Stimulated activated CD4-positive, alpha-beta T cell treated with anti-CD3 and anti-CD28 coated beads, Interleukin-15, amount 100 ng/mL, for 48 hours (primary cell): ENCODE data around the gene CLEC4G.
"Not testable (repeated sequence)": the region's sequence is repeated elsewhere in the genome, so short reads cannot be mapped to it uniquely, and the experiment has no call there.

Experiments
- DNase-seq, 2 donors: peaks; one replicate each; pipeline ENCODE4 v3.0.0-alpha.2; 2020; ENCODE audit warnings: low read depth in 2 of 2

CLEC4G gene

DNA sequence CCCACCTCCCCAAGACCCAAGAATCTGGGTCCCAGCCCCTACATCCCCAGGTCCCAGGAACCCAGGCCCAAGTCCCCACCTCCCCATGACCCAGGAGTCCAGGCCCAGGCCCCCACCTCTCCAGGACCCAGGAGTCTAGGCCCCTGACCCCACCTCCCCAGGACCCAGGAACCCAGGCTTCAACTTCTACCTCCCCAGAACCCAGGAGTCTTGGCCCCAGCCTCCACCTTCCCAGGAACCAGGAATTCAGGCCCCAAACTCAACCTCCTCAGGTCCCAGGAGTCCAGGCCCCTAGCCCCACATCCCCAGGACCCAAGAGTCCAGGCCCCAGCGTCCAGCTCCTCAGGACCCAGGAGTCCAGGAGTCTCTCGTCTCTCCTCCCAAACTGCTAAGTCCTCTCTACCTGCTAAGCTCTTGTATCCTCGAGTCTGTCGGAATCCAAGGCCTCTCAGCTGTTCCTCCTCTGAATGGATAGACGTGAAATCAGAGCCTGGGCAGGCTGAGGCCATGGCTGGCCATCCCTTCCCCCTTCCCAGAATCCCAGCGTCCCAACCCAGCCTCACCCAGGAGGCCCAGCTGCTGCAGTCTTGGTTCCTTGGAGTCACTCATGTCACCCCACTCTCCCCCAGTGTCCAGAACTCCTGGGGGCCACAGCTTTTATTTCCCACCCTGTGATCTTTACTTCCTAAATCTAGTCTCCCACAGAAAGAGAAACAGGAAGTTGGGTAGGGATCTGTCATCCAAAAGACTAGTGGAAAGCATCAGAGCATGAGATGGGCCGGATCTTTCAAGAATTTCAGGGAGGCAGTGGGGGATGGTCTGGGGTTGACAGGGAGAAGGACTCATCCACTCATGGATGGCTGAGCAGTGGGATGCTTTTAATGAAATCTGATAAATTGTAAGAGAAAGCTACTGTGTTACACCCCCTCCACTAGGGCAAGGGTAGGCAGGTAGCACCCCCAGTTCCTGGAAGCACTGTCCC lies 15.3 kb upstream of the CLEC4G start, which contains the start of gene CD209:
Gene CD209, minus strand, starts transcription at position 632 of the 982 bp plus-strand sequence. Its CDS starts 23 bp downstream, at position 609.
- DNase-seq = no peak

DNA sequence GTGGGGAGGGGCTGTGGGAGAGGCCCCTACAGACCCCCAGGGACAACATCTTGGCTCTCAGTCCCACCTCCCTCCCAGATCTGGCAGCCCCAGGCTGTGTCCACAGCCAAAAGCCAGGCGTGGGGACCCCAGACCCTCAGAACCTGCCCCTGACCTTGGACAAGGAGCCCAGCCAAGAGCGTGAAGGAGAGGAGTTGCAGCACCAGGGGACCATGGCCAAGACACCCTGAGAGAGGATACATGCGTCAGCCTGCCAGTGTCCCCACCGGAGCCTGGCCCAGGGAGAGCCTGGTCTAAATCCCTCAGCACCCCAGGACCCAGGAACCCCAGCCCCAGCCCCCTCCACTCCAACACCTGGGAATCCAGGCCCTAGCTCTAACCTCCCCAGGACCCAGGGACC lies 14.4 kb upstream of the CLEC4G start:
- DNase-seq = not testable (repeated sequence)

- no peak for DNase-seq
Observed at GRCh38 chr19:7744871-7745650, 13.2 kb upstream of the CLEC4G start.

DNA sequence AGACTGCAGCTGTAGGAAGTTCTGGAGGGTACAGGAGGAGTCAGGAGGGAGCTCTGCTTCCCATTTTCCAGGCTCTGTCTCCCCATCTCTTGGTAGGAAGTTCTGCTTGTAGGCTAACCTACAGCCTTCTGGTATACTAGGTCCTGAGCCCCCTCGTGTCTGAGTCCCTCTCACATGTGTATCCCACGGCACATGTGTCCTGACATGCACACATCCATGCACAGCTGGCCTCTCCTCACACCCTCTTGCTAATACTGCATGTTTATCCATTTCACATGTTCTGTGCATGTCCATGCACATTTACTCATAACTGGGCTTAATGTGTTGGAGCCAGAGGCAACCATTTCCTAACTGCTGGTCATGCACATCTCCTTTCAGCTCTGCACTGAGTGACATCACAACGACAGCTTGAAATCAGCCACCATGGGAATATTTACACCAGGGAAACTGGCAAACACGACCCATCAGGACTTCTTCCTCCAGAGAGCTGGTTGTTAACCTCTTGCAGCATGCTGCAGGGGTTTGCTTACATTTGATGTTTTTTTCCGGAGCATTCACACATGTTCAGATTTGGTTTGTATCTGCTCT lies 12.4 kb upstream of the CLEC4G start:
- no peak for DNase-seq

DNA sequence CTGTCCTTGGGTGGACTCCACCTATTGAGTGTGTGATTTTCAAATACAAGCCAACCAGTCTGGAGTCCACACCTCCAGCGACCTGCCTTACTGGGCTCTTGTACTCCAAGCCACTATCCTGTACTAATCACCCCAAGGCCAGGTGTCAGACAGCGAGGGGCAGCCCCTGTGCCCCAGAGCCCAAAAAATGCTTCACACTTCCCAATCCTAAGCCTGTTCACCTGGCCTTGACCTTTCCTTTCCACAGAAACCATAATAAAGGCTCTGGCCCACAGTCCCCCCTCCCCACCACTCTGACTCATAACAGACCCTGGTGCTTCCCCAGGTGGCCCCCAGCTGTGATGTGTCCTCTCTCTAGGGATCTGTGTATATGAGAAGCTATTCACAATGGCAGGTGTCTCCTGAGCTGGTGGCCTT lies 11.5 kb upstream of the CLEC4G start:
- peak in 1 of 2 donors; percentile 33 for DNase-seq

DNA sequence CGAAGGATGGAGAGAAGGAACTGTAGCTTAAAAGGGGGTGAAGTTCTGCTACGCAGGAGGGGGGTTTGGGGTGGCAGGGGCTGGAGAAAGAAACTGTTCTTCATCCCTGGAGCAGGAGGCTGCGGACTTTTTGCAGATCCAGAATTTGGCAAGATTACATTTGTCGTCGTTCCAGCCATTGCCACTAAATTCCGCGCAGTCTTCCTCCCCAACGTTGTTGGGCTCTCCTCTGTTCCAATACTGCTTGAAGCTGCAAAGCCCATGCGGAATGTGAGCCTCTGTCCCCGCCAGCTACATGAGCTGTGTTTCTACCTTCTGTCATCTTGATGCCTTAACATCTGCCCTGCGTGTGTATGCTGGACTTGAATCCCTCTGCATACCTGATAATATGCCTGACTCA lies 11.1 kb upstream of the CLEC4G start:
- no peak for DNase-seq

DNA sequence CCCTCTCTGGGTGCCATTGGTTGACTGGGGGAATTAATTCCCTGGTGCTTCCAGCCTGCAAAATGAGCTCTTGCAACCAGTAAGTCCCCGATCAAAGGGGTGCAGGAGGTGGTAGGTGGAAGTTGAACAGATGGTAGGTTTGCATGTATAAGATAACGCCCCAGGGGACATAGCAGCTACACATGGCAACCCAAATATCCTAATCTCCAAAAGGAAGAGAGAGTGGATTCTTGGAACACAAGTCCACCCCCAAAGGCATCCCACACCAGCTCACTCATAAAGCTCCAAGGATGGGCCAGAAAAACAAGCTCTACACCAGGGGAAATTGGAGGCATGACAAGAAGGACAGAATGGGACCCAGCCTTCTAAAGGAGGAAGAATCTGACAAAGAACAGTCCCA lies 10.7 kb upstream of the CLEC4G start:
- no peak for DNase-seq

DNA sequence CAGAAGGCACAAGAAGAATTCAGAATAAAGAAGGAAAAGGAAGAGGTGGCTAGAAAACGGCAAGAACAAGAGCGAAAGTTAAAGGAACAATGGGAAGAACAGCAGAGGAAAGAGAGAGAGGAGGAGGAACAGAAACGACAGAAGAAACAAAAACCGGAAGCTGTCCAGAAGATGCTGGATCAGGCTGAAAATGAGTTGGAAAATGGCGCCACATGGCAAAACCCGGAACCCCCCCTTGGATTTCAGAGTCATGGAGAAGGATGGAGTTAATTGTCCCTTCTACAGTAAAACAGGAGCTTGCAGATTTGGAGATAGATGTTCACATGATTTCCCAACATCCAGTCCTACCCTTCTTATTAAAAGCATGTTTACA lies 8.8 kb upstream of the CLEC4G start:
- no peak for DNase-seq

GRCh38 chr19:7739801-7740681 lies 8.1 kb upstream of the CLEC4G start:
- no peak for DNase-seq

DNA sequence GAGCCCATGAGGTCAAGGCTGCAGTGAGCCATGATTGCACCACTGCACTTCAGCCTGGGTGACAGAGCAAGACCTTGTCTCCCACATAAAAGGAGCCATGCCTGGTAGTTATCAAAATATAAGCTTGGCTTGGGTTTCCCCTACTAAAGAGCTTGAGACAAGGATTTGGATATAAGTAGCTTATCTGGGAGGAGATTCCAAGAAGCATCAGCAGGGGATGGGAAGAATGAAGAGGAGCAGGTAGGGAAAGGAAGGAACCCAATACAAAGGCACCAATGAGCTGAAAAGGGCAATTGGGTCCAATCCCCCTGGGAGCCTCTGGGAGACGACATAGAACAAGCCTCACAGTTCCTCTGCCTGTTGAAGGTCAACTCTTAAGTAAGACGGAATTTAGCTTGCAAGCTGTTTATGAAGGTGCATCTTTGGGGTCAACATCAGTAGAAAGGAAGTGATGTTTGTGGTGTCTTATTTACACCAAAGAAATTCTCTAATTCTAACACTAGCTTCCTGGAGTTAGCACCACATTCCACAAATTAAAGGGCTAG lies 7.4 kb upstream of the CLEC4G start:
- DNase-seq = no peak

DNA sequence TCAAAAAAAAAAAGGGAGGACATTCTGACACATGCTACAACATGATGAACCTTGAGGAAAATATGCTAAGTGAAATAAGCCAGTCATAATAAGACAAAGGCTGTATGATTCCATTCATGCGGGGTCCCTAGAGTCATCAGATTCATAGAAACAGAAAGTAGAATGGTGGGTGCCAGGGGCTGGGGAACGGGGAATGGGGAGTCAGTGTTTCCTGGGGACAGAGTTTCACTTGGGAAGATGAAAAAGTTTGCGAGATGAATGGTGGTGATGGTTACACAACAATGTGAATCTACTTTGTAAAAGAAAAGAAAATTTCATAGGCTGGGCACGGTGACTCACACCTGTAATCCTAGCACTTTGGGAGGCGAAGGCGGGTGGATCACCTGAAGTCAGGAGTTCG lies 6.1 kb upstream of the CLEC4G start:
- DNase-seq = peak in 1 of 2 donors; percentile 36

GRCh38 chr19:7737215-7737614 lies 5.3 kb upstream of the CLEC4G start:
- DNase-seq = no peak

GRCh38 chr19:7736148-7736547 lies 4.2 kb upstream of the CLEC4G start:
- no peak for DNase-seq

GRCh38 chr19:7734220-7735203 lies 2.6 kb upstream of the CLEC4G start:
- no peak for DNase-seq

GRCh38 chr19:7733376-7733775 lies 1.5 kb upstream of the CLEC4G start:
- no peak for DNase-seq

GRCh38 chr19:7731615-7732014 lies 295 bp downstream of the CLEC4G start:
- DNase-seq = no peak

GRCh38 chr19:7731218-7731595 lies 703 bp downstream of the CLEC4G start:
- no peak for DNase-seq

DNA sequence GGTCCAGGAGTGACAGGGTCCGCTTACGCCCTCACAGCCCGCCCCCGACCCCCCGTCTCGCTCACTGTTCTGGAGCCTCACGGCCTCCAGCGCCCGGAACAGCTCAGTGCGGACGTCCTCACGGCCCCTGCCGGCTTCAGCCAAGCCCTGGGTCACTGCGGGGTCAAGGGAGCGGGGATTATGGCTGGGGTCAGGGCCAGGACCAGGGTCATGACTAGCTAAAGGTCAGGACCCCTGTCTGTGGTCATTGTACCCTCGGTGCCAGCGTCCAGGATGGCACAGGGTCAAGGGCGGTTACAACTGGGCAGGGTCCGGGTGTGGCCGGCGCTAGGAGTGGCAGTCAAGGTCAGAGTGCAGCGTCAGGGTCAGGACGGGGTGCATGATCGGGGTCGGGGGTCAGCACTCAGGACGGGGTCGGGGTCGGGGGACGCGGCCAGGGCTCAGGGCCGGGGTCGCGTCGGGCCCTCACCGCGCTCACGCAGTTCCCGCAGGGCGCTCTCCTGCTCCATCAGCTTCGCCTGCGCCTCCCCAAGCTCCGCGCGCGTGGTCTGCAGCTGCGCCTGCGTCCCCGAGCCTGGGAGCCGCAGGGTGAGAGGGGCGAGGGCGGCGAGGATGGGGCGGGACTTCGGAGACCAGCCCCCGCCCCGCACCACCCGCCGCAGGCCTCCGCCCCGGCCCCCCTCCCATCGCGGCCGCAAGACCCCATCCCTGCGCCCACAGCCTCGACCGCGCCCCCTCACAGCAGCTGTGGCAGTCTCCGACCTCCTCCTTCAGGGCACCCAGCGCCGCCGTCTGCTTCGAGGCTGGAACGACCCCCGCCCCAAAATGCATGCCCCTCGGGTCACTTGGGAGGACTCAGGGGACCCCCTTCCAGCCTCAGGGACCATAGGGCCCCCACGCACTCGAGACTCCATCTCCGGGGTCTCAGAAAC lies 1.4 kb downstream of the CLEC4G start:
- no peak for DNase-seq

DNA sequence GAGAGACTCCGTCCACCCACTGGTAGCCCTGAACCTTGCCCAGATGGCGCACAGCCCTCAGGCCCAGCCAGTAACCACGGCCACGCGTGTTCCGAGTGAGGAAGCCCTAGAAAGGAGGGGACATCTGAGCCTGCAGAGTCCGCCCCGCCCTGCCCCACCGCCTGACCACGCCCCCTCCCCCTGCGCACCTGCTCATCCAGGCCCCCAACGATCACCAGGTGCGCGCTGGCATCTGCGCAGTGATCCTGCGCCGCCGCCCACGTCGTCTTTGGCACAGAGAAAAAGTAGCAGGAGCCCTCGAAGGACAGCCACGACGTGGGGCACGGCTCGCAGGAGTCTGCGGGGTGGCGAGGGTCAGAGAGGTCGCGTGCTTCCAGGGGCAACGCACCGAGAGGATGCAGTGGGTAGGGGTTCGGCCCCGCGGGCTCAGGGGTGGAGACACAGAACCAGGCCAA lies 2.1 kb downstream of the CLEC4G start:
- no peak for DNase-seq
